ENCODE measurements around the gene LHX4.

- TF ChIP-seq EP300 (IDR thresholded peaks at IDR 0.05) (no peak), POLR2AphosphoS5 (IDR thresholded peaks at IDR 0.05) (no peak), CTCF (IDR thresholded peaks at IDR 0.05) (no peak), POLR2A (IDR thresholded peaks at IDR 0.05) (no peak)
These were observed 28.9 kb downstream of the LHX4 start for GRCh38 chr1:180258935-180259334.

All from gastroesophageal sphincter (tissue), 3 donors.